ENCODE data around the gene CXCR2.

DNA sequence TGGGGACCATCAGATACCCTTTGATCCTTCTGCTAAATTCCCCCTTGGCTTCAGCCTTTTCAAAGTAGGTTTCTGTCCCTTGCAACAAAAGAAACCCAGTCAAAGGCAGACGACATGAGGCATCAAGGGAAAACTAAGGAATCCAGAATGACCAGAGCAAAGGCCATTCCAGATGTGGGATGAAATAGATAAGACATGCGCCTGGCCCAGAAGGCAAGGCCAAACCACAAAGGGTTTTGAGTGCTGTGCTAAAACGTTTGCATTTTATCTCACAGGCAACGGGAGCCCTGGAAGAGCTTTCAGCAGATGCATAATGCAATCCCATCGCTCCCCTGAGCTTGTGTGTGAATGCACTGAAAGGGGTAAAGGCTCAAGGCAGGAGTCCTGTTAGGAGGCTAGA, 23.3 kb downstream of the CXCR2 start:
- TF ChIP-seq, protein P1, sequence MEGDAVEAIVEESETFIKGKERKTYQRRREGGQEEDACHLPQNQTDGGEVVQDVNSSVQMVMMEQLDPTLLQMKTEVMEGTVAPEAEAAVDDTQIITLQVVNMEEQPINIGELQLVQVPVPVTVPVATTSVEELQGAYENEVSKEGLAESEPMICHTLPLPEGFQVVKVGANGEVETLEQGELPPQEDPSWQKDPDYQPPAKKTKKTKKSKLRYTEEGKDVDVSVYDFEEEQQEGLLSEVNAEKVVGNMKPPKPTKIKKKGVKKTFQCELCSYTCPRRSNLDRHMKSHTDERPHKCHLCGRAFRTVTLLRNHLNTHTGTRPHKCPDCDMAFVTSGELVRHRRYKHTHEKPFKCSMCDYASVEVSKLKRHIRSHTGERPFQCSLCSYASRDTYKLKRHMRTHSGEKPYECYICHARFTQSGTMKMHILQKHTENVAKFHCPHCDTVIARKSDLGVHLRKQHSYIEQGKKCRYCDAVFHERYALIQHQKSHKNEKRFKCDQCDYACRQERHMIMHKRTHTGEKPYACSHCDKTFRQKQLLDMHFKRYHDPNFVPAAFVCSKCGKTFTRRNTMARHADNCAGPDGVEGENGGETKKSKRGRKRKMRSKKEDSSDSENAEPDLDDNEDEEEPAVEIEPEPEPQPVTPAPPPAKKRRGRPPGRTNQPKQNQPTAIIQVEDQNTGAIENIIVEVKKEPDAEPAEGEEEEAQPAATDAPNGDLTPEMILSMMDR (IDR thresholded peaks at IDR 0.05; ENCODE audit: low read depth, low read length, missing input control), result no peak
- TF ChIP-seq MAX (IDR thresholded peaks at IDR 0.05) (no peak), FOXA1 (IDR thresholded peaks at IDR 0.05) (no peak), YY1 (IDR thresholded peaks at IDR 0.05) (no peak)
- TF ChIP-seq, protein P2, sequence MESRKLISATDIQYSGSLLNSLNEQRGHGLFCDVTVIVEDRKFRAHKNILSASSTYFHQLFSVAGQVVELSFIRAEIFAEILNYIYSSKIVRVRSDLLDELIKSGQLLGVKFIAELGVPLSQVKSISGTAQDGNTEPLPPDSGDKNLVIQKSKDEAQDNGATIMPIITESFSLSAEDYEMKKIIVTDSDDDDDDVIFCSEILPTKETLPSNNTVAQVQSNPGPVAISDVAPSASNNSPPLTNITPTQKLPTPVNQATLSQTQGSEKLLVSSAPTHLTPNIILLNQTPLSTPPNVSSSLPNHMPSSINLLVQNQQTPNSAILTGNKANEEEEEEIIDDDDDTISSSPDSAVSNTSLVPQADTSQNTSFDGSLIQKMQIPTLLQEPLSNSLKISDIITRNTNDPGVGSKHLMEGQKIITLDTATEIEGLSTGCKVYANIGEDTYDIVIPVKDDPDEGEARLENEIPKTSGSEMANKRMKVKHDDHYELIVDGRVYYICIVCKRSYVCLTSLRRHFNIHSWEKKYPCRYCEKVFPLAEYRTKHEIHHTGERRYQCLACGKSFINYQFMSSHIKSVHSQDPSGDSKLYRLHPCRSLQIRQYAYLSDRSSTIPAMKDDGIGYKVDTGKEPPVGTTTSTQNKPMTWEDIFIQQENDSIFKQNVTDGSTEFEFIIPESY (IDR thresholded peaks at IDR 0.05), result no peak
- TF ChIP-seq, protein P3, sequence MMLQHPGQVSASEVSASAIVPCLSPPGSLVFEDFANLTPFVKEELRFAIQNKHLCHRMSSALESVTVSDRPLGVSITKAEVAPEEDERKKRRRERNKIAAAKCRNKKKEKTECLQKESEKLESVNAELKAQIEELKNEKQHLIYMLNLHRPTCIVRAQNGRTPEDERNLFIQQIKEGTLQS (IDR thresholded peaks at IDR 0.05), result no peak
- TF ChIP-seq, protein P4, sequence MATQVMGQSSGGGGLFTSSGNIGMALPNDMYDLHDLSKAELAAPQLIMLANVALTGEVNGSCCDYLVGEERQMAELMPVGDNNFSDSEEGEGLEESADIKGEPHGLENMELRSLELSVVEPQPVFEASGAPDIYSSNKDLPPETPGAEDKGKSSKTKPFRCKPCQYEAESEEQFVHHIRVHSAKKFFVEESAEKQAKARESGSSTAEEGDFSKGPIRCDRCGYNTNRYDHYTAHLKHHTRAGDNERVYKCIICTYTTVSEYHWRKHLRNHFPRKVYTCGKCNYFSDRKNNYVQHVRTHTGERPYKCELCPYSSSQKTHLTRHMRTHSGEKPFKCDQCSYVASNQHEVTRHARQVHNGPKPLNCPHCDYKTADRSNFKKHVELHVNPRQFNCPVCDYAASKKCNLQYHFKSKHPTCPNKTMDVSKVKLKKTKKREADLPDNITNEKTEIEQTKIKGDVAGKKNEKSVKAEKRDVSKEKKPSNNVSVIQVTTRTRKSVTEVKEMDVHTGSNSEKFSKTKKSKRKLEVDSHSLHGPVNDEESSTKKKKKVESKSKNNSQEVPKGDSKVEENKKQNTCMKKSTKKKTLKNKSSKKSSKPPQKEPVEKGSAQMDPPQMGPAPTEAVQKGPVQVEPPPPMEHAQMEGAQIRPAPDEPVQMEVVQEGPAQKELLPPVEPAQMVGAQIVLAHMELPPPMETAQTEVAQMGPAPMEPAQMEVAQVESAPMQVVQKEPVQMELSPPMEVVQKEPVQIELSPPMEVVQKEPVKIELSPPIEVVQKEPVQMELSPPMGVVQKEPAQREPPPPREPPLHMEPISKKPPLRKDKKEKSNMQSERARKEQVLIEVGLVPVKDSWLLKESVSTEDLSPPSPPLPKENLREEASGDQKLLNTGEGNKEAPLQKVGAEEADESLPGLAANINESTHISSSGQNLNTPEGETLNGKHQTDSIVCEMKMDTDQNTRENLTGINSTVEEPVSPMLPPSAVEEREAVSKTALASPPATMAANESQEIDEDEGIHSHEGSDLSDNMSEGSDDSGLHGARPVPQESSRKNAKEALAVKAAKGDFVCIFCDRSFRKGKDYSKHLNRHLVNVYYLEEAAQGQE (IDR thresholded peaks at IDR 0.05), result no peak
